ENCODE data around the gene CISD3. TPM values are rescaled to one million over a fixed set of nuclear protein-coding genes. Genes with fewer than 3 reads are reported as not detected.

The CISD3 gene
- total and polyA plus RNA-seq, 2 of the 4 experiments (the other 2 are of a cell fraction), result 1.3 to 14.1 TPM

- H4K5ac ChIP-seq (ENCODE audit: low read depth, low read length), result peak within 1 kb of the TSS; percentile 58
- no peaks in the 10 kb centered on the region for H3K9me3 ChIP-seq (ENCODE audit: control insufficient read depth, insufficient read depth, low read length)
- peak within 1 kb of the TSS; percentile 46 for H3K18ac ChIP-seq (ENCODE audit: low read depth, low read length)
- peak within 1 kb of the TSS; percentile 52 for H3K56ac ChIP-seq (ENCODE audit: extremely low read depth, insufficient read depth, low read length)
- peak within 1 kb of the TSS; percentile 92 for H3K14ac ChIP-seq (replicated peaks; ENCODE audit: low read depth, low read length)
- H4K91ac ChIP-seq (ENCODE audit: insufficient read depth, low read depth, low read length), result peak within 1 kb of the TSS; percentile 88; the same call in 1 of the 2 replicates
- peak within 1 kb of the TSS; percentile 91 for H3K4me3 ChIP-seq (ENCODE audit: insufficient read depth, low read depth, low read length)
- no peaks in the 10 kb centered on the region for H3K36me3 ChIP-seq (ENCODE audit: control insufficient read depth, insufficient read depth, low read length)
- H2BK20ac ChIP-seq (ENCODE audit: low read depth, low read length), result no peak within 1 kb of the TSS
- H2AK9ac ChIP-seq (replicated peaks; ENCODE audit: low read depth, low read length, poor library complexity), result peak within 1 kb of the TSS; percentile 99
- peak within 1 kb of the TSS; percentile 85 for H2BK5ac ChIP-seq (ENCODE audit: low read depth, low read length, poor library complexity, severe bottlenecking)
- dilution Hi-C loops (cut with HindIII; ENCODE audit: low sequenced_read_pairs, unreplicated experiment) (no loop called here), intact Hi-C loops (cut with micrococcal nuclease) (no loop called here), in situ Hi-C loops (cut with MboI; ENCODE audit: low sequenced_read_pairs) (no loop called here)
- POLR2A ChIA-PET (ENCODE audit: unreplicated experiment), result interaction anchor here (0.6 kb wide), 1 partner anchor 46 kb away, joined by 3 read pairs; no protein-coding TSS in a partner anchor
- H4K20me1 ChIP-seq (ENCODE audit: insufficient read depth, low read length), result peaks cover 45% of the 10 kb centered on the region
- peak; percentile 20 for ATAC-seq (ENCODE audit: low read depth)
- no CpG with 5 or more reads among the region's 47 CpGs for WGBS, 2 experiments (ENCODE audit: extremely low coverage in 2 of 2, insufficient read length in 1 of 2)
- H3K4me1 ChIP-seq (ENCODE audit: control insufficient read depth, insufficient read depth, low read length), result peaks cover 16% of the 10 kb centered on the region
- H4K8ac ChIP-seq (ENCODE audit: low read depth in 2 of 2, low read length in 2 of 2), result peak within 1 kb of the TSS; percentile 84 to 91
- H3K79me1 ChIP-seq (ENCODE audit: low read depth in 1 of 2, low read length in 2 of 2), result peaks cover 0 to 47% of the 10 kb centered on the region in 2 experiments; a peak in 3 of 4 replicates
- peak within 1 kb of the TSS; percentile 45; the same call in 1 of the 3 replicates for H2BK15ac ChIP-seq (ENCODE audit: low read depth, low read length)
- peak within 1 kb of the TSS; percentile 92 for H3K4ac ChIP-seq (ENCODE audit: low read depth, low read length)
- H2AK5ac ChIP-seq (ENCODE audit: low read depth, low read length), result peak within 1 kb of the TSS; percentile 94
- peak; percentile 89 for DNase-seq
- peak within 1 kb of the TSS; percentile 68; the same call in 1 of the 2 replicates for H3K23ac ChIP-seq (ENCODE audit: low read depth, low read length)
- no TSS peak for BruUV-seq (replicated peaks)
- peak within 1 kb of the TSS; percentile 58 for H2BK120ac ChIP-seq (ENCODE audit: low read depth, low read length)
- TF ChIP-seq USF2 (IDR thresholded peaks at IDR 0.05; ENCODE audit: low read depth, low read length) (peak; percentile 93), MAZ (IDR thresholded peaks at IDR 0.05; ENCODE audit: borderline replicate concordance, low read depth, low read length) (peak; percentile 46; the same call in 1 of the 2 replicates), MAFK (IDR thresholded peaks at IDR 0.05; ENCODE audit: low read depth, low read length) (no peak), CHD1 (IDR thresholded peaks at IDR 0.05; ENCODE audit: low read depth, low read length) (no peak)
- peak within 1 kb of the TSS; percentile 92 for H3K9ac ChIP-seq (ENCODE audit: low read depth, low read length)
- no peaks in the 10 kb centered on the region for H3K27me3 ChIP-seq (ENCODE audit: control insufficient read depth, insufficient read depth, low read length)
- H3K27ac ChIP-seq (ENCODE audit: insufficient read depth, low read length), result peak within 1 kb of the TSS; percentile 94
- peak within 1 kb of the TSS; percentile 90 for H2AFZ ChIP-seq (replicated peaks; ENCODE audit: low read length, poor library complexity)
- H3K9me1 ChIP-seq (ENCODE audit: insufficient read depth, low read length), result peaks cover 17% of the 10 kb centered on the region
- H3K4me2 ChIP-seq (ENCODE audit: low read depth, low read length), result peak within 1 kb of the TSS; percentile 95
- CTCF ChIA-PET, result no interaction called here
Measured at GRCh38 chr17:38748149-38748891, 18.2 kb downstream of the CISD3 start, which contains the start of gene PCGF2. Gene PCGF2, minus strand, starts transcription at chr17:38748336. Its CDS starts 7,934 bp downstream, at chr17:38740402.
